ENCODE data around the gene RGS12.

RGS12 gene

GRCh38 chr4:3284734-3285557, 7.9 kb upstream of the RGS12 start:
- DNase-seq = no peak

DNA sequence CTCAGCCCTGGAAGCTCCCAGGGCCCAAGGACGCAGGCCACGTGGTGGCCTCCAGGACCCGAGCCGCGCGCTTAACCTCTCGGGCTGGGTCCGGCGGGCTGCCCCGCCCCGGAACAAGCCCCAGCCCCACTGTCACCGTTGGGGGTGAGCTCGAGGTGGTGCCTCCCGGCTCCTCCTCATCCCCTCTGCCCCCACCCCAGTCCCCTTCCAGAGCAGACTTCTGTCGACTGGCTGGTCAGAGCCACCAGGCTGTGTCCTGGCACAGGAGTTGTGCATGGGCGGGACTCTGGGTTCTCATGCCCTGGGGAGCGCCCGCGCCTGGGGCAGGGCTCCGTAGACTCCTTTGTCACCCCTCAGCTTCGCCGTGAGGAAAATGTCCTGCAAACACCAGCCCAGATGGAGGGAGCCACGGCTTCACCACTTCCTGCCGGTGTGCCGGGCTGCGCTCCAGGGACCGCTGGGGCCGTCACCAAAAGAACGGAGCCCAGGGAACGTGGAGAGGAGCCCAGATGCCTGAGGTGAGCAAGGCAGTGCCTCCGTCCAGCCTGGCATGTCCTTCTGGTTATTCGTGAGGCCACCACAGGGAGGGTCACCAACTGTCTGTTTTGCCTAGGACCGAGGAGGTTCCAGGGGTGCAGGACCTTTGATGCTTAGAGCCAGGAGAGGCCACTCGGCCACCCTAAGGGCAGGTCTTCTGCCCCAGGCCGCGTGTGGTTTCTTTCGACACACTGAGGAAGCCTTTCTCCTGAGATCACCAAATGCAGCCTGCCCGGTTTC, 7.1 kb upstream of the RGS12 start:
- peak; percentile 26 to 70 for DNase-seq

DNA sequence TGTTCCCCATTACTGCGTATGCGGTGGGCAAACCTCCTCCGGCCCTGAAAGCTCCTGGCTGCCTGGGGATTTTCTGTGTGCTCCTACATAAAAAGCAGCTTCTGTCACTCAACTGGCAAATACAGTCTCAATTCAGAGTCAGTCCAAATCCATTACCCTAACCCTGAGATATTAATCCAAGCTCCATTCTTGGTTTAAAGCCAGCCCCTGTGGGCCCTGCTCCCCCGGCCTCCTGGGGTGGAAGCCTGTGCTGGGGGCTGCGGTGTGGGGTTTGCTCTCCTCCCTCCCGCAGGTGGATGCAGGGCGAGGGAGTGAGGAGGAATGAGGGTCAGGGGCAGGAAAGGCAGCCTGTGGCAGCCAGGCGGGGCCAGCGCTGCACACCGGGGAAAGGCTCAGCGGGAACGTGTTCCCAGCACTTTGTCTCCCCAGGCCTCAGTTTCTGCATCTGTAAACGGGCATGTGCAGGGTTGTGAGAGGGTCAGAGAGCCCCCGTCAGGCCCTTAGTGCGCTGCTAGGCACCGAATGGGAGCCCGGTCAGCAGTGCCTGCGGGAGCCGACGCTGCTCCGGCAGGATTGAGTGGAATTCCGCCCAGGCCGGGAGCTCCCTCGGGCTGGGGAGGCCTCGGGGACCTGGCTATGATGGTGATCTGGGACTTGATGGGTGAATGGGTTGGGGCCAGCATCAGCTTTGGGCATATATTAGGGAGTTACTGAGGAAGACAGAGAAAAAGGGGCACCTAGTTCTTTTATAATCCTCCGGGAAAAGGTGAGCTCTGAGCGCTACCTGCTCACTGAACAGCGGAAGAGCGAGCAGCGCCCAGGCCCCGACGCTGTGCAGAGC, 6.3 kb upstream of the RGS12 start:
- no peak for DNase-seq

DNA sequence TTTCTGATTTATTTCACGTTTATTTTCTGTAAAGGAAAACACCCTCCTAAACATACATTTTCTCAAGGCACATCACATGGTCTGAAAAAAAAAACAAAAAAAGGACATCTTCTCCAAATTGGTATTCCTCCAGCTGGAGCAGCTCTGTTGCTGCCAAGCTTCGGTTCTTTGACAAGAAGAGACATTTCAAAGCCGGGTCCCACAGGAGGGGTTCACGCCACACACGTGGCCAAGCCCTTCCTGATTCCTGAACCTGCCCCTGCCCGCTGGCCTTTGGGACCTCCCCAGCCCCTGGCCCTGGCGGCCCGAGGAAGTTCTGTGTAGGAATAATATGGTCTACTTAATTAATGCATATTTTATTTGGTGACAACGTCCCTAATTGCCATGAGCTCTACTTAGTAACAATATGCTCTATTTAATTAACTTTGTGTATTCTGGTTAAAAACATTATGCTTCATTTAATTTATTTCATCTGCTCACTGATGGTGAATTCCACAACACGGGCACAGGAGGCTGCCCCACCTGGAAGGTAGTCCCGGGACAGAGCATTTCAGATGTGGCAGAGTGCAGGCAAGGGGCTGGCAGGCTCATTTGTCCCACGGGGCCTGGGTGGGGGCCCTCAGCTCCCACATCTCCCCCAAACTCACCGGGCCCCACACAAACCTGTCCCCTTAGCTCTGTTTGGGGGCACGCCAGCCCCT, 5.4 kb upstream of the RGS12 start:
- DNase-seq = no peak

DNA sequence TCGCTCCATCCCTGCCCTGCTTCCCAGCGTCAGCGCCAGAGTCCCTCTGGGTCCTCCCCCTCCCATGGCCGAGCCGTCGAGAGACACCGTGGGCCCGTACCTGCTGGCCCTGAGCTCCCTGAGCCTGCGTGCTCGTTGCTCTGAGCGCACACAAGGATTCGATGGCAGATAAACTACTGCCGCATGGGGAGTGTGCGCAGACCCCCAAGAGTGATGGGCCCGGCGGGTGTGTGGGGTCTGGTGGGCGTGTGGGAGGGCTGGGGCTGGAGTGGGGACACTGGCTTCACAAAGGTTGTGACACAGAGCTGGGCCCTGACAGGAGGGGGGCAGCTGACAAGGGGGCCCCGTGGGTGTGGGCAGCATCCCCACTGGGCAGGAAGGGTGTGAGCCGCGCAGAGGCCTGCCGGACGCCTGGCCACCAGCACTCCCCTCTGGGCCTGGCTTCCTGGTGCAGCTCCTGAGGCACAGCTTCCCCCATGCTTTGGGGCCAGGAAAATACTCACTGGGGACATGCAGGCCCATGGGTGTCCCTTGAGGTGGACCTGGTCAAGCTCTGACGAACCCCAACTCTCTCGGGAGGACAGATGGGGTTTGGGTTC, 4.8 kb upstream of the RGS12 start:
- no peak for DNase-seq

DNA sequence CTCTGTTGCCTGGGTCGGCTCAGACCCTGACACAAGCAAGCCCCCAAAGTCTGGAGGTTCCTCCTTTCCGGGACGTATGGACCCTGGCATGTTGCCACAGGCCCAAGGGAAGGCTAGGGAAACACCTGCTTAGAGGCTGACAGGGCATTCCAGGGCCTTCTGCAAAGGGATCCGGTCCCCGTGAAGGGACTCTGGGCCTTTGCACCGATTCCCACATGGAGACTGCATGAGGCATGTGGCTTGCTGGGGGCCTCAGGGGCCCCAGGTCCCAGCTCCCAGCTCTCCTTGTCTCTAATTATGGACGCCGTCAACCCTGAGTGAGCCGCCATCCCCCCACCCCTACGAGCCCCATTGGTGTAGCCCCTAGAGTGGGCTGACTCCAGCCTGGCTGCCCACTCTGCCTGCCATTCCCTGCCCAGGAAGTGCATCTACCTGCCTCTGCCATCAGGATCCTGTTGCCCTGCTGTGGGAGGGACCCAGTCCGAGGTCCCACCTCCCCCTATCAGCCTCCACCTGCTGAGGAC, 4.2 kb upstream of the RGS12 start:
- DNase-seq = no peak

- DNase-seq = no peak
Observed at GRCh38 chr4:3290476-3290875, 2.3 kb upstream of the RGS12 start.

GRCh38 chr4:3290889-3291321, 1.9 kb upstream of the RGS12 start:
- no peak for DNase-seq

- no peak for DNase-seq
Observed at GRCh38 chr4:3291411-3291968, 1.3 kb upstream of the RGS12 start.

DNA sequence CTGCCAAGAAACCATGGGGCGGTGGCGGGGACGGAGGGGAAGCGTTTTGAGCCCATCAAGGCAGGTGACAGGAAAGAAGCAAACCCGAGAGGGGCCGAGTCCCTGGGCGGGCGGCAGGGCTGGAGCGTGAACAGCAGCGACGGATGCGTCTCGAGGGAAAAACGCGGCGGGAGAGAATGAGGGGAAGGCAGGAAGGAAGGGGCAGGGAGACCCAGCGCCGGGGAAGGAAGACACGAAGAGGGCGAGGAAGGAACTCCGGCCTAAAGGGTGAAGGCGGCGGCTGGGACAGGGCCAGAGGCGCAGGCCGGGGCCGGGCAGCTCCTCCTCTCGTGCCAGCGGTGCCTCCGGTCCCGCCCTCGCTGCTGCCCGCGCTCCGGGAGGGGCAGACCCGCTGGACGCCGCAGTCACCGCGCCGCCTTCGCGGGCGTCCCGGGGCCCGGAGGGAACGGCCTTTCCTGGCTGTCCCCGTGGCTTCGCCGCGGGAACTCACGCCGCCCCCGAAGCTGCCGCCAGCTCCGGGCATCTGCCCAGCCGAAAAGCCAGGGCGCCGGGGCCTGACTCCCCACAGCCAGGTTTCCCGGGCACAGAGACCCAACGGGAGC, 751 bp upstream of the RGS12 start:
- peak in 1 of 2 donors; percentile 31 for DNase-seq

GRCh38 chr4:3293401-3294391, 875 bp downstream of the RGS12 start:
- no peak for DNase-seq

GRCh38 chr4:3294401-3295241, 1.8 kb downstream of the RGS12 start:
- DNase-seq = no peak

- DNase-seq = no peak
Observed at GRCh38 chr4:3295837-3296624, 3.2 kb downstream of the RGS12 start.

GRCh38 chr4:3296651-3297050, 3.8 kb downstream of the RGS12 start:
- DNase-seq = no peak

DNA sequence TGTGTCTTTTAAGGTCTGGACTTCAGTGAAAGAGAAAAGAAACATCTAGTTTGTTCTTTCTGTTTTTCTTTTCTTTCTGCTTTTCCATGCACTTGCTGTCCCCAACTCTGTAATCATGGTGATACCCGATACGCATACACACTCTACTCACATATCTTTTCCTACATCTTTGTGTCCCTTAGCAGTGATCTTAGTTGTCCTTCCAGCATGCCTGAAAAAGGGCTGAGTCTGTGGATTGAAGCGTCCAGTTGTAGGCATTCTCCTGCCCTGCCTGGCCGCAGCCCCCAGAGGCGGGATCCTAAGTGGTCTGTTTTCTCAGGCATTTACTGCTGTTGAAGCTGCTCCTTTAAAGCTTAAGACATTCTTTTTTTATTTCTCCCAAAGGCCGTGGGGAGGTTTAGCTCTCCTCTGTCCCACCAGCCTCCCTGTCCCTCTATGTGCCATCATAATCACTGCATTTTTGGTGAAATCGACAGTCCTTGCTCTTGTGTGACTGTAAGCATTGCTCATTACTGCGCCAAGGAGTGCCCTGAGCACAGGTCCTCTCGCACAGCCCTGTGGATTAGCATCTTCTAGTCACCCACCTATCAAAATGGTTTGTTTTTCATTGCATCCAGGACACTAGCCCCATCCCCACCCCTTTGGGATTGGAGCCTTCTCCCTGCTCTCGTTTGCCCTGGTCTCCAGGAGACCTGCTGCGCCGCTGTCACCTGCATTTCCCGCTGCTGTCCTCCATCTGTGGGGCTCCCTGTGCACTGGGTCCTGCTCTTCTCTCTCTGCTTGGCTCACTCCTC, 4.4 kb downstream of the RGS12 start:
- DNase-seq = no peak

GRCh38 chr4:3299122-3299975, 6.5 kb downstream of the RGS12 start:
- no peak for DNase-seq

All from CD4-positive, alpha-beta T cell treated with Interferon alpha-2 for 1 hour (primary cell).